GM21526 (cell line): Measurements from ENCODE around the gene PJA1.

Experiments used
- ATAC-seq: cut with Tn5 transposase; IDR thresholded peaks from one replicate; pipeline ENCODE4 v1.9.1; 2021; ENCODE audit warnings: moderate library complexity; ENCODE audit not compliant: unreplicated experiment, low FRiP score

PJA1 gene

GRCh38 chrX:69165087-69165651 is at the start of gene PJA1:
Gene PJA1 (minus strand): TSS chrX:69165453. CDS start chrX:69163073, 2,380 bp downstream.
- peak; percentile 93 for ATAC-seq

GRCh38 chrX:69214463-69214862 is 49.2 kb upstream of the PJA1 start:
- no peak for ATAC-seq

GRCh38 chrX:69211701-69212100 is 46.4 kb upstream of the PJA1 start:
- no peak for ATAC-seq

- ATAC-seq = no peak
Observed at GRCh38 chrX:69210581-69210980, 45.3 kb upstream of the PJA1 start.

GRCh38 chrX:69207216-69207615 is 42.0 kb upstream of the PJA1 start:
- ATAC-seq = no peak

GRCh38 chrX:69203638-69204037 is 38.4 kb upstream of the PJA1 start:
- no peak for ATAC-seq

GRCh38 chrX:69197690-69198089 is 32.4 kb upstream of the PJA1 start:
- ATAC-seq = no peak

- no peak for ATAC-seq
Observed at GRCh38 chrX:69196666-69197065, 31.4 kb upstream of the PJA1 start.

- ATAC-seq = no peak
Observed at GRCh38 chrX:69195810-69196209, 30.6 kb upstream of the PJA1 start.

GRCh38 chrX:69195192-69195591 is 29.9 kb upstream of the PJA1 start:
- no peak for ATAC-seq

GRCh38 chrX:69192603-69193002 is 27.4 kb upstream of the PJA1 start:
- no peak for ATAC-seq

GRCh38 chrX:69189576-69190371 is 24.5 kb upstream of the PJA1 start:
- no peak for ATAC-seq

- ATAC-seq = no peak
Observed at GRCh38 chrX:69186651-69187050, 21.4 kb upstream of the PJA1 start.

GRCh38 chrX:69185886-69186285 is 20.6 kb upstream of the PJA1 start:
- ATAC-seq = no peak

GRCh38 chrX:69185141-69185540 is 19.9 kb upstream of the PJA1 start:
- no peak for ATAC-seq

- ATAC-seq = no peak
Observed at GRCh38 chrX:69182818-69183380, 17.6 kb upstream of the PJA1 start.

- no peak for ATAC-seq
Observed at GRCh38 chrX:69179380-69179911, 14.2 kb upstream of the PJA1 start.

GRCh38 chrX:69178592-69178991 is 13.3 kb upstream of the PJA1 start:
- ATAC-seq = no peak

- ATAC-seq = no peak
Observed at GRCh38 chrX:69177511-69178162, 12.4 kb upstream of the PJA1 start.

GRCh38 chrX:69176053-69176452 is 10.8 kb upstream of the PJA1 start:
- no peak for ATAC-seq

GRCh38 chrX:69173906-69174305 is 8.7 kb upstream of the PJA1 start:
- no peak for ATAC-seq
